T47D (cell line): ENCODE results near the gene CEP104.
A peak's percentile ranks its signal among the peaks of the same experiment; 100 is the strongest.

ENCODE experiments used
- DNase-seq, 2 experiments: peaks; one replicate each; pipeline versions ENCODE4 v3.0.0 to v3.0.0-alpha.2; 2011 to 2012; ENCODE audit warnings: low read depth in 1 of 2, low spot score in 1 of 2
- JUND ChIP-seq: IDR thresholded peaks from 2 replicates; pipeline ENCODE4 v1.6.1; 2012; ENCODE audit warnings: low read depth
- in situ Hi-C: cut with HindIII; loops from 2 replicates; pipeline ENCODE4 v1.10.0; 2016; ENCODE audit warnings: low sequenced_read_pairs, low pct_unique_long_range_greater_than_20kb

CEP104 gene

DNA sequence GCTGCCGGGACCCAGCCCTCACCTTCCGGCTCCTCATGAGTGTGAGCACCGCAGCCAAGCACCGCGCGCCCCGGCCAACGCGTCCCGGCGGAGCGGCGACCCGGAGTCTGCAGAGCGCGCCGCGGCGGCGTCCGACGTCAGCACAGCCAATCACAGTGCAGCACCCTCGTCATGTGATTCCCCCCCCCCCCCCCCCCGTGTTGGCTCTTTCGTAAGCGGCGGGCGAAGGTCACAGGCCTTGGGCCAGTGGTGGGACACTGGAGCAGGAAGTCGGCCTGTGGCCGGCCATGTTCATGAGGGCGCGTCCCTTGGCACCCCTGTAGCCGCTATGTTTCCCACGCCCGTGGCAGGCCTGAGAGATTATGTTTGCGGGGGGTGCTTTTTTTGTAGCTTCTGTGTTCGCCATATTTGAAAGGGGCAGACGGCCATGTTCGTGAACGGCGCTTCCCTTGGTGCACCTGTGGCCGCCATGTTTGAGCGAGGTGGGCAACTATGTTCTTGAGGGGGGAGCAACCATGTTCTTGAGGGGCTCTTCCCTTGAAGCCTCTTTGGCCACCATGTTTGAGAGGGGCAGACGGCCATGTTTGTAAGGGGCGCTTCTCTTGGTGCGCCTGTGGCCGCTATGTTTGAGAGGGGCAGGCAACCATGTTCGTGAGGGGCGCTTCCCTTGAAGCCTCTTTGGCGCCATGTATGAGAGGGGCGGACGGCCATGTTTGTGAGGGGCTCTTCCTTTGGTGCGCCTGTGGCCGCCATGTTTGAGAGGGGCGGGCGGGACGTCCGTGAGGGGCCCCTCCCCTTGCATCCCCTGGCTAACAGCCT is 43.3 kb upstream of the CEP104 start, which contains the start of gene C1orf174:
TSS of gene C1orf174 (minus strand) at position 123 of the 819 bp plus-strand sequence. CDS start at position 37, 86 bp downstream.
- no peak for TF ChIP-seq JUND
- in situ Hi-C loops: no loop called here
- DNase-seq: peak; percentile 77 to 95

DNA sequence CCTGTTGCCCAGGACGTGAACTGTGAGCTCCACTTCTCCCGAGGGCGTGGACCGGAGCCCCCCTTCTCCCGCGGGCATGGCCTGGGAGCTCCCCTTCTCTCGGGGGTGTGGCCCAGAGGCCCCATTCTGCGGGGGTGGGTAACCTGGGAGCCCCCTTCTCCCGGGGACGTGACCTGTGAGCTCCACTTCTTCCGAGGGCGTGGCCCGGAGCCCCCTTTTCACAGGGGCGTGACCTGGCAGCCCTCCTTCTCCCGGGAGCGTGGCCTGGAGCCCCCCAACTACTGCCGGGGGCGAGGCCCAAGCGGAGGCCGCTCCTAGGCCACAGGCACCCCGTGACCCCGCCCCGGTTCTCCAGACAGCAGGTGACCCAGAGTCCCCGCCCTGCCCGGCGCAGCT is 42.7 kb upstream of the CEP104 start:
- in situ Hi-C loops: no loop called here
- TF ChIP-seq JUND: no peak
- no peak for DNase-seq

DNA sequence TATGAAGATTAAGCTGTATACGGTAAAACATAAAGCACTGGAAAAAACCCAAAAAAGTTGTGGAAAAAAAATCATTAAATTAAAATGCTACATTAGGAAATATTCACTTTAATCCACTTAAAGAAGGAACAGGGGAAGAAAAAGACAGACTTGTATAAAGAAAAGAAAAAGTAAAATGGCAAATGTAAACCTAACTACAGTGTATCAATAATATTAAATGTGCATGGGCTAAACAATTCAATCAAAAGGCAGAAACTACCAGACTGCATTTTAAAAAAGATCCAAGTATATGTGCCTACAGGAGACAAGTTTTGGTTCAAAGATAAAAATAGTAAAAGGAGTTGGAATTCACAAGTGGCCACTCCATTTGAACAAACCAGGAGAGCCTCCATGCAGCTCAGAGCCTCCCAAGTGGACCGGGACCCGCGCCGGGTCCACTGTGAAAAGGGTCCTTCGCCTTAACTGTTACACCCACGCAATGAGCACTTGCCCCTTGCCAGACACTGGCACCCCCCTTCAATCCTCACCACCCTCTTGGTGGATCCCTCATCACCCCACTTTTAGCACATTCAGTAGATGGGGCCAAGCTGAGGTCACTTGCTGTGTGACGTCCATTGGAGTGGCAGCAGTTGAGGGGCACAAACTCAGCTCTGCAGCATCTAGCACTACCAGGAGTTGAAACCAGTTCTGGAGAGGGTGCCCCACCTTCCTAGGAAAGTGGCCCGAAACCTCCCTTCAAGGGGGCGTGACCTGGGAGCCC is 42.2 kb upstream of the CEP104 start:
- in situ Hi-C loops: no loop called here
- TF ChIP-seq JUND: no peak
- DNase-seq: no peak

DNA sequence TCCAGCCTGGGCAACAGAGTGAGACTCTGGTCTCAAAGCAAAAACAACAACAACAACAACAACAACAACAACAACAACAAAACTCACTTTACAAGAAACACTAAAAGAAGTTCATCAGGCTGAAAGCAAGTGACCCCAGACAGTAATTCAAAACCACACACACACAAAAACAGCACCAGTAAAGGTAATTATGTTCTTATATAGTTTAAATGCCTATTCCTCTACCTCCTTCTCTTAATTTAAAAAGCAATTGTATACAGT is 41.4 kb upstream of the CEP104 start:
- no peak for DNase-seq
- no peak for TF ChIP-seq JUND
- in situ Hi-C loops: no loop called here

DNA sequence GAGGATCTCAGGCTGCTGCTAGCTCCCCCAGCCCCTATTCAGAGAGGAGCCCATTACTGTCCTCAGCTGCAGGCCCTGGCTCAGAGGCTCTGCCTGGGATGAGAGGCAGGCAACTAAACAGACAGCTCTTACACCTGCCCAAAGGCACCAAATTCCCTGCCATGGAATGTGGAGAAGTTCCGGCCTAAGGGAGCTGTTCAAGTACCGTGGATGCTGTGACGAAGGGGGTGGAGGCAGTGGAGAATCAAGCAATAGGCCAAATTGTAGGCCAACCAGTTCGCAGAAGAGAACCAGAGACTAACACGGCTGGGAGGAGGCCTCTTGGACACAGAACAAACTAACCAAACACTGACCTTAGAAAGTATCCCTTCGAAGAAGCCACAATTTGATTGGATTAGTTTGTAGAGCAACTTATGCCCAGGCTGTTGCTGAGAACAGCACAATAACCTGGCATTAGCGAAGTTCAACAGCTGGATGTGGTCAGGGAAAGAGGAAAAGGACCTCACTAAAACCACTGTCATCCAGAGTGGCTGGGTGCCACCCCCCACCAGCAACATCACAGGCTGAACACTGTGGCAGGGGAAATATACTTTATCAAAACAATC is 39.5 kb upstream of the CEP104 start:
- in situ Hi-C loops: no loop called here
- no peak for TF ChIP-seq JUND
- peak in 1 of 2 experiments; percentile 82 for DNase-seq

DNA sequence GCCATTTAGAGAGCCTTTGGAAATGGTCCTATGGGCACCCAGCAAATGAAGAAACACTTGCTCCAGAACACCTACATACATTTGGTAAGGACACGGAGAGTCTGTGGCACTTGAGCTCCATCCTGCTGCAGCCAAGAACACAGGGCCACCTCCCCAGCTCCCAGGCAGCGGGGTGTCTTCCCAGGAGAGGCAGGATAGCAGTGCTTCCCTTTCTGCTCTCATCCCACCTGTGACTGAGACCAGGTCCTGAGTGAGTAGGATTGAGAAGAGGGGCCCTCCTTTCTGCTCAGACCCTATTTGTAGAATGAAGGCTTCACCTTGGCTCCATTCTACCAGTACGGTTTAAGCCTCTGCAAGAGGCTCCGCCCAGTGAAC is 38.9 kb upstream of the CEP104 start:
- no peak for TF ChIP-seq JUND
- no peak for DNase-seq
- in situ Hi-C loops: no loop called here

DNA sequence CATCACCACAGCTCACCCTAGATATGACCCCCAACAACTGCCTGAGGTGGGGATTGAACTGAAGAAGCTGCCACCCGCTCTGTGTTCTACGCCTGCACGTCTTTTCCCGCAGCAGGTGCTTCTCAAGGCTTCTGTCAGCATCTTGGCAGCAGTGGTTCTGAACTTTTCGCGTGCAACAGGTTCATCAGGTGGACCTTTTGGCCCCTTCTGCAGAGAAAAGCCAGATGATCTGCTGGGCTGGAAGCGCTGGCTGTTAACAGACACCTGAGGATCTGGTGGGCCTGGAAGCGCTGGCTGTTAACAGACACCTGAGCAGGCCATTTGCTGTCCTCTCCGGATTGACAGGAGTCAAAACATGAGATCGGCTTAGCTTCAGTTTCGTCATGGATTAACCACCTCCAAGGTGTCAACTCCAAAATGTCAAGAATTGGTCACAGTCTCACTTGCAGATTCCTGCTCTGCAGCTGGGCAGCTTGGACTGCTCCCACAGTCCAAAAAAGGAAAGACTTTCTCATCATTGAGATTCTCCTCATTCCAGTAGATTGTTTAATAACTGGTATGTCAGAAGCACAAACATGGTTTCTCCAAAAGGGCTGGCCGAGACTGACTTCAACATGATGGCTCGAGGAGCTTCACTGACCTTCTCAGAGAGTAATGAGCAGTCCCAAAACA is 38.4 kb upstream of the CEP104 start:
- in situ Hi-C loops: no loop called here
- TF ChIP-seq JUND: no peak
- DNase-seq: no peak

DNA sequence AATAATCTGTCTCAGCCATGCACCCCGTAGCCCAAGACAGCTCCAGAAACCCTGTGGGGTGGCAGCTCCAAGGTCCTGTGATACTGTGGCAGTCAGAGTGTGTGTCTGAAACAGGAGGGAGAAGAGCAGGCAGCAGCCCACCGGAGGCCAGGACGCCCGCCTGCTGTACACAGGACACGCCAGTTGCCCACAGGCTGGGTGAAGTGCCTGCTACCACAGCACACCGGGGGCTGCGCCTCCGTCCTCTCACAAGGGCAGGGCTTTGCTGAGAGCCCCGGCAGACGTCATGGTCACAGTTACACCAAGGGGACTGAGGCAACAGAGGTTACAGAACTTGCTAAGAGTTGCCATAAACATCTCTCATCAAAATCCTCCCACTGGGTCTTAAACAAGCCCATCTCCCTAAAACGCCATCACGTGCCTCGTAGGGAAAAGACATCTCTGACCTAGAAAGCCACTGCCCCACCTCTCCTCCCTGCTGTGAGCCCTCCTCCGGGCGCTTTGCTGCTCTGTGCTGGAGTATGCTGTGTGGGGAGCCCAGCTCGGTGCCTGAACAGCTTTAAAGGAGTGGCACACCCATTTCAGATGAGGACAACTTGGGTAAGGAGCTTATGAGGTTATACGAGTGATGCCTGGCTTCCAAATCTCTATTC is 37.7 kb upstream of the CEP104 start:
- no peak for TF ChIP-seq JUND
- DNase-seq: no peak
- in situ Hi-C loops: no loop called here

DNA sequence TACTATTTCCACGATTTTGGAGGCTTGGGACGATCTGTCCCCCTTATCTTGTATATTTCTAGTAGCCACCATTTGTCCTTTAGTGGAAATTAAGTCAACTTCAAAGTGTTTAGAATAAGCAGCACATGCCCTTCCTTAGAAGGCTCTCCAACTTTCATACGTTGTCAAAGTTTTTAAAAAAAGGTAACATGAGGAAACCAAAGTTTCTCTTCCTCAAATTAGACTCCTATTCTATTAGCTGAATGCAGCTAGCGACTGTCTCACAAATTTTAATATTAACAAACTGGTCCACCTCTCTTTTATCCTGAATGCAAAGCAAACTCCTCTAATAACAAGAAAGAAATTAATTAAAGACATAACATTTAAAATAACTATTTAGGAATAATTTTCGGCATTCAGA is 36.2 kb upstream of the CEP104 start:
- in situ Hi-C loops: no loop called here
- no peak for DNase-seq
- TF ChIP-seq JUND: no peak

DNA sequence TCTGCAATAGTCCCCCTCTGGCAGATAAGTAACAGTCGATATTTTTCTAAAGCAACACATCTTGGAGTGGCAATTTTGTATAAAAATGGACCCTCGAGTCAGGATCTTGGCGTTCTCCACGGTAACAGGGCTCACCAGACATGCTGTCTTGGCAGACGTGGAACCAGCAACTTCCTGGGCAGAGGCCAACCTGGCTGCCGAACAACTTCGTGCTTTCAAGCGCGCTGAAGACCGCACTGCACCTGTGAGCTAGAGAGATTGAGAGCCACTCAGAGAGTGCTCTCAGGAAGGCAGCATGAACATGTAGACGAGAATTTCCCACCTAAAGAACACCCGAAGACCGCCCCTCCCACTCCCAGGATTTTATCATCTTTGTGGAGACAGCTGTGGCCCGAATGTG is 35.7 kb upstream of the CEP104 start:
- no peak for TF ChIP-seq JUND
- DNase-seq: no peak
- in situ Hi-C loops: no loop called here

DNA sequence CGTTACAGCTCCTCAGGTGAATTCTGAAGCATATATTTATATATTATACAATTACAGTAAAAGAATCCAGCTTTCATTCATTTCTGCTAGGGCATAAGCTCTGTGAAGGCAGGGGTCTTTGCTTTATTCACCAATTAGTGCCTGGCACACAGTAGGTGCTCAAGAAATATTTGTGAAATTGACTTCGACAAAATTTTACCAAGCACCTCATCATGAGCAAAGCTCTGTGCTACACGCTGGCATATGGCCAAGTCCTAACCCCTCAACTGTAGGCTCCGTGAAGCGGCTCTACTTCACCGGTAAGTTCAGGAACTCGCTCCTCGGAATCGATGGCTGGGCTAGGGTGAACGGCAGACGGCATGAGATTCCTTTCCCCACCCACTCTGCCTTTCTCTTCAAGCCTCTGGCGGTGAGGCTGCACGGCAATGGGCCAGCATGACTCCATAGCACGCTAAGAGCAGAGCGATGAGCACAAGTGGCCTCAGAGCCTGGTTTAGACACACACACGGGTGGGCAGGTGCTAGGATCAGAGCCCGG is 34.4 kb upstream of the CEP104 start:
- DNase-seq: no peak
- in situ Hi-C loops: no loop called here
- no peak for TF ChIP-seq JUND
